Islet precursor cell (in vitro differentiated cells): ENCODE measurements around the gene PCDHGA8.
"Not testable (repeated sequence)": the region's sequence is repeated elsewhere in the genome, so short reads cannot be mapped to it uniquely, and the experiment has no call there.

Experiments
- DNase-seq: peaks from one replicate; pipeline ENCODE4 v3.0.0-alpha.2; 2018

PCDHGA8 gene

GRCh38 chr5:141403387-141403786 lies 11.0 kb downstream of the PCDHGA8 start:
- DNase-seq, result no peak

- peak; percentile 85 for DNase-seq
Observed at GRCh38 chr5:141407790-141408505, 15.5 kb downstream of the PCDHGA8 start, which contains the start of gene PCDHGB6. Gene PCDHGB6, plus strand, starts transcription at chr5:141408021. Its CDS starts 182 bp downstream, at chr5:141408203.

GRCh38 chr5:141409598-141410306 lies 17.3 kb downstream of the PCDHGA8 start:
- DNase-seq, result no peak

- DNase-seq, result no peak
Observed at GRCh38 chr5:141411575-141411974, 19.1 kb downstream of the PCDHGA8 start.

- DNase-seq, result no peak
Observed at GRCh38 chr5:141412854-141413539, 20.6 kb downstream of the PCDHGA8 start, which contains the start of gene PCDHGA10. Gene PCDHGA10, plus strand, starts transcription at chr5:141412987. Its CDS starts 189 bp downstream, at chr5:141413176.

- DNase-seq, result no peak
Observed at GRCh38 chr5:141413540-141414069, 21.2 kb downstream of the PCDHGA8 start.

GRCh38 chr5:141414548-141415274 lies 22.3 kb downstream of the PCDHGA8 start:
- DNase-seq, result not testable (repeated sequence)

- not testable (repeated sequence) for DNase-seq
Observed at GRCh38 chr5:141415275-141415618, 22.8 kb downstream of the PCDHGA8 start.

- DNase-seq, result peak; percentile 93
Observed at GRCh38 chr5:141417494-141418172, 25.2 kb downstream of the PCDHGA8 start, which contains the start of gene PCDHGB7. Gene PCDHGB7, plus strand, starts transcription at chr5:141417677. Its CDS starts 183 bp downstream, at chr5:141417860.

- no peak for DNase-seq
Observed at GRCh38 chr5:141419074-141419880, 26.8 kb downstream of the PCDHGA8 start.

- DNase-seq, result peak; percentile 75
Observed at GRCh38 chr5:141420855-141421488, 28.5 kb downstream of the PCDHGA8 start, which contains the start of gene PCDHGA11. Gene PCDHGA11, plus strand, starts transcription at chr5:141421051. Its CDS starts 177 bp downstream, at chr5:141421228.

- no peak for DNase-seq
Observed at GRCh38 chr5:141421489-141421855, 29.0 kb downstream of the PCDHGA8 start.

- DNase-seq, result no peak
Observed at GRCh38 chr5:141422742-141423291, 30.4 kb downstream of the PCDHGA8 start.

- no peak for DNase-seq
Observed at GRCh38 chr5:141427783-141428426, 35.5 kb downstream of the PCDHGA8 start.

- no peak for DNase-seq
Observed at GRCh38 chr5:141430332-141431113, 38.1 kb downstream of the PCDHGA8 start, which contains the start of gene PCDHGA12. Gene PCDHGA12, plus strand, starts transcription at chr5:141430507. Its CDS starts 253 bp downstream, at chr5:141430760.

- DNase-seq, result no peak
Observed at GRCh38 chr5:141431286-141431685, 38.9 kb downstream of the PCDHGA8 start.

GRCh38 chr5:141432308-141432707 lies 39.9 kb downstream of the PCDHGA8 start:
- not testable (repeated sequence) for DNase-seq

- DNase-seq, result not testable (repeated sequence)
Observed at GRCh38 chr5:141432726-141433125, 40.3 kb downstream of the PCDHGA8 start.
